Ishikawa (cell line): ENCODE data around the gene TIMM50.
A peak's percentile ranks its signal among the peaks of the same experiment; 100 is the strongest.

Experiments used
- CEBPB ChIP-seq: IDR thresholded peaks from 2 replicates; pipeline ENCODE4 v1.6.1; 2012
- CREB1 ChIP-seq: IDR thresholded peaks from 2 replicates; pipeline ENCODE4 v1.6.1; 2012; ENCODE audit warnings: low read depth
- EGR1 ChIP-seq: IDR thresholded peaks from 2 replicates; pipeline ENCODE4 v1.6.1; 2012
- EP300 ChIP-seq: IDR thresholded peaks from 2 replicates; pipeline ENCODE4 v1.6.1; 2012; ENCODE audit warnings: borderline replicate concordance
- FOXM1 ChIP-seq: IDR thresholded peaks from 2 replicates; pipeline ENCODE4 v1.6.1; 2012; ENCODE audit warnings: low read depth, borderline replicate concordance
- MAX ChIP-seq: IDR thresholded peaks from 2 replicates; pipeline ENCODE4 v1.6.1; 2012
- NFIC ChIP-seq: IDR thresholded peaks from 2 replicates; pipeline ENCODE4 v1.6.1; 2012
- RAD21 ChIP-seq: IDR thresholded peaks from 2 replicates; pipeline ENCODE4 v1.6.1; 2012; ENCODE audit warnings: low read depth
- REST ChIP-seq: IDR thresholded peaks from 2 replicates; pipeline ENCODE4 v1.6.1; 2012; ENCODE audit warnings: low read depth, mild to moderate bottlenecking
- TAF1 ChIP-seq: IDR thresholded peaks from 2 replicates; pipeline ENCODE4 v1.6.1; 2012; ENCODE audit warnings: low read depth, mild to moderate bottlenecking
- TCF12 ChIP-seq: IDR thresholded peaks from 2 replicates; pipeline ENCODE4 v1.6.1; 2012; ENCODE audit warnings: low read depth
- TEAD4 ChIP-seq: IDR thresholded peaks from 2 replicates; pipeline ENCODE4 v1.6.1; 2012
- USF1 ChIP-seq: IDR thresholded peaks from 2 replicates; pipeline ENCODE4 v1.6.1; 2012
- YY1 ChIP-seq: IDR thresholded peaks from 2 replicates; pipeline ENCODE4 v1.6.1; 2012; ENCODE audit warnings: low read depth
- ZBTB7A ChIP-seq: IDR thresholded peaks from 2 replicates; pipeline ENCODE4 v1.6.1; 2012; ENCODE audit warnings: low read depth

Gene TIMM50

GRCh38 chr19:39436350-39436716 lies 44.3 kb upstream of the TIMM50 start:
- TF ChIP-seq TEAD4 (no peak), TAF1 (no peak), CREB1 (no peak)

- TF ChIP-seq REST (no peak), TCF12 (no peak), RAD21 (no peak), MAX (no peak), CEBPB (peak; percentile 88), YY1 (no peak), ZBTB7A (no peak), USF1 (no peak), NFIC (no peak), TEAD4 (peak; percentile 83), CREB1 (no peak), TAF1 (no peak), FOXM1 (no peak), EP300 (no peak)
These were observed 42.2 kb upstream of the TIMM50 start for GRCh38 chr19:39438270-39438934.

DNA sequence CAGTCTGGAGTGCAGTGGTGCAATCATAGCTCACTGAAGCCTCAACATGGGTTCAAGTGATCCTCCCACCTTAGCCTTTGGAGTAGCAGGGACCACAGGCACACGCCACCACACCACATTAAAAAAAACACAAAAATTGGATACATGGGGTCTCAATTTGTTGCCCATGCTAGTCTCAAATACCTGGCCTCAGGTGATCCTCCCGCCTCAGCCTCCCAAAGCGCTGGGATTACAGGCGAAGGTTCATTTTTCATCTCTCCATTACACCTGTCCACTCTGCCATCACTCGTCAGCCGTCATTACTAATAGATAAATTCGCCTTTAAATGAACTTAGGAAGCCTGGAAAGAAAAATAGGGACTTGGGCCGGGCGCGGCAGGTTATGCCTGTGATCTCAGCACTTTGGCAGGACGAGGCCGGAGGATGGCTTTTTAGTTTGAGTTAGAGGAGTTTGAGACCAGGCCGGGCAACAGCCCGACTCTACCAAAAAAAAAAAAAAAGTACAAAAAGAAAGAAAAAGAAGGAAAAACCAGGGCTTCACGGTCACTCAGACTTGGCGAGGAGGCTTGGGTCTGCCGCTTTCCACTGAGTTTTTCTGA lies 35.9 kb upstream of the TIMM50 start:
- no peak for TF ChIP-seq CREB1
- no peak for TF ChIP-seq USF1
- no peak for TF ChIP-seq MAX

- TF ChIP-seq MAX (peak; percentile 92), RAD21 (no peak), TAF1 (peak; percentile 86), NFIC (no peak), EGR1 (peak; percentile 65), ZBTB7A (0 out of 2 replicates have a peak, but pooled peaks have one; percentile 49), FOXM1 (no peak), YY1 (peak; percentile 98), TEAD4 (no peak), CREB1 (peak; percentile 75), REST (no peak), CEBPB (no peak), TCF12 (peak; percentile 68; the same call in 1 of the 2 replicates), EP300 (no peak; the same call in 1 of the 2 replicates), USF1 (0 out of 2 replicates have a peak, but pooled peaks have one; percentile 43)
These were observed 35.2 kb upstream of the TIMM50 start, which contains the start of gene SUPT5H for GRCh38 chr19:39445196-39446111. SUPT5H (plus strand) TSS chr19:39445582; CDS start chr19:39445891, 309 bp downstream.
